ENCODE data around the gene FAM3C.

GRCh38 chr7:121404348-121404747 is 8.2 kb upstream of the FAM3C start:
- TF ChIP-seq, protein P1, sequence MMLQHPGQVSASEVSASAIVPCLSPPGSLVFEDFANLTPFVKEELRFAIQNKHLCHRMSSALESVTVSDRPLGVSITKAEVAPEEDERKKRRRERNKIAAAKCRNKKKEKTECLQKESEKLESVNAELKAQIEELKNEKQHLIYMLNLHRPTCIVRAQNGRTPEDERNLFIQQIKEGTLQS (IDR thresholded peaks at IDR 0.05; ENCODE audit: insufficient read depth, low read depth, low read length), result no peak
- TF ChIP-seq CTCF (IDR thresholded peaks at IDR 0.05; ENCODE audit: control extremely low read depth in 1 of 3, insufficient read depth in 1 of 3, low read depth in 1 of 3, low read length in 3 of 3), result no peak
- no peak for TF ChIP-seq E2F6 (IDR thresholded peaks at IDR 0.05)
- TF ChIP-seq RBBP5 (IDR thresholded peaks at IDR 0.05; ENCODE audit: borderline replicate concordance, low read depth, low read length), result no peak
- TF ChIP-seq CEBPB (IDR thresholded peaks at IDR 0.05; ENCODE audit: low read depth, low read length), result no peak
- no peak for TF ChIP-seq TAF1 (IDR thresholded peaks at IDR 0.05; ENCODE audit: low read depth, low read length)
- no peak for TF ChIP-seq POLR2A (IDR thresholded peaks at IDR 0.05; ENCODE audit: control extremely low read depth in 1 of 2, low read depth in 2 of 2, low read length in 2 of 2)
- TF ChIP-seq TCF12 (IDR thresholded peaks at IDR 0.05; ENCODE audit: low read depth, low read length), result no peak
- TF ChIP-seq EZH2 (IDR thresholded peaks at IDR 0.05; ENCODE audit: low read depth, low read length, severe bottlenecking), result no peak
- no peak for TF ChIP-seq FOSL1 (IDR thresholded peaks at IDR 0.05; ENCODE audit: insufficient read depth, low read depth, low read length)
- TF ChIP-seq, protein P2, sequence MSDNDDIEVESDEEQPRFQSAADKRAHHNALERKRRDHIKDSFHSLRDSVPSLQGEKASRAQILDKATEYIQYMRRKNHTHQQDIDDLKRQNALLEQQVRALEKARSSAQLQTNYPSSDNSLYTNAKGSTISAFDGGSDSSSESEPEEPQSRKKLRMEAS (IDR thresholded peaks at IDR 0.05), result no peak
- no peak for TF ChIP-seq CREB1 (IDR thresholded peaks at IDR 0.05)
- no peak for TF ChIP-seq EP300 (IDR thresholded peaks at IDR 0.05; ENCODE audit: borderline replicate concordance in 1 of 2, low read depth in 2 of 2, low read length in 2 of 2)
